Activated CD4-positive, CD25-positive, alpha-beta regulatory T cell treated with anti-CD3 and anti-CD28 coated beads, Interleukin-2, amount 50 U/mL, for 24 hours (primary cell): ENCODE measurements around the gene ZFYVE28.

Source experiments
- ATAC-seq, 2 donors: fragments of 150-1000 bp; cut with Tn5 transposase; one replicate each; pipeline ENCODE4 v1.10.0; 2021; ENCODE audit warnings: mild to moderate bottlenecking in 1 of 2, moderate library complexity in 1 of 2

ZFYVE28 gene

DNA sequence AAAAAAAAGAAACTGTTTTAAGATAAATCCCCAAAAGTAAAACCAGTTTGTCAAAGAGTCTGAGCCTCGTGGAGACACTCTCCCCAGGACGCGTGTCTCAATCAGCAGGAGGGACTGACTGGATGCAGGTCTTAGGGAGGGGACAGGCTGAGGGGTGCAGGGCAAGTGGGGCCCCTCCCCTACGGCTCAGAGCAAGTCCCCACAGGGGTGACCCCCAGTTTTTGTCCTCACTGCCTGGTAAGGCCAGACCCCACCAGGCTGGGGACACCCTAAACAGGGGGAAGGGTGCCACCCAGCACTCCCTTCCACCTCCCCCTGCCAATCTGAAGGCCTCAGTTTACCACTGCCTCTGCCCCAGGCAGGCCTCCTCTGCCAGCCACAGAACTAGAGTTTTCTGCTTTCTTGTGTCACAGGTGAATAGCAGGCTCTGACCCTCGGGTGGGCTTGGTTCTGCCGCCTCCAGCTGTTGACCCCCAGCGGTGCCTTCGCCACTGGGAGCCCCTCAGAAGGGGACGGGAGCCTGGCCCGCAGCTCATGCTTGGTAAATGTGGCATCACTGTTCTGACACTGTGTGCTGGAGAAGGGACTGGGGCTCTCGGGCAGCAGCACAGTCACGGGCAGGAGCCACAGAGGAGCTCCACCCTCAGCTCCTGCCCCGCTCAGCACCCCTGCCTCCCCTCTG is 86.8 kb downstream of the ZFYVE28 start:
- no peak for ATAC-seq

- ATAC-seq = no peak
Observed at GRCh38 chr4:2331043-2331420, 87.4 kb downstream of the ZFYVE28 start.

DNA sequence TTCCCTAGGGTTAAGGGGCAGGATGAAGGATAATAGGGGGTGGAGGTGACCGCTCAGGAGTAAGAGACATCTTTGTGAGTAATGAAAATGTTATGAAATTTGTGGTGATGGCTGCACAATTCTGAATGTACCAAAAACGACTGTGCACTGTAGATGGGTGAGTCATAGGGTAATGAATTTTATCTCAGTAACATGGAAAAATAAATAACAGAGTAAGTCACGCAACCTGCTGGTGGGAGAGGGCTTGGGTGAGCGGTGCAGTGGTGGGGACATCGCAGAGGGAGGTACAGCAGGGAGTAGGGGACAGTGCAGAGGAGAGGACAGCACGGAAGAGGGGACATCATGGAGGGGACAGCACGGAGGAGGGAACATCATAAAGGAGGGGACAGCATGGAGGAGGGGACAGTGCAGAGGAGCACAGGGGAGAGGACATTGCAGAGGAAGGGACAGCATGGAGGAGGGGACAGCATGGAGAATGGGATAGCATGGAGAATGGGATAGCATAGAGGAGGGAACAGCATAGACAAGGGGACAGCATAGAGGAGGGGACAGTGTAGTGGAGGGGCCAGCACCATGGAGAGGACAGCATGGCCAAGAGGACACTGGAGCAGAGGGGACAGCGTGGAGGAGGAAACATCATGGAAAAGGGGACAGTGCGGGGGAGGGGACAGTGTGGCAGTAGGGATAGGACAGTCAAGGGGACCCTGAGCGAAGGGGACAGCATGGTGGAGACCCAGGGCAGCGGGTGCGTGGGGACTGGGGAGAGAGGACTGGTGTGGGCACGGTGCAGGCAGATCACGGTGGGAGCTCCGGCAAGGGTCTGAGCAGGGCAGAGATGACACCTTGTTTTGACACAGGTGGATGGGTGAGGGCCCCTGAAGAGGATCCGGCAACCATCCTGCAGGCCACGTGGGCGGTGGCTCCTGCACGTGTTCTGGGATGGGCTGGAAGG is 88.1 kb downstream of the ZFYVE28 start:
- ATAC-seq = no peak

GRCh38 chr4:2327579-2327978 is 90.9 kb downstream of the ZFYVE28 start:
- ATAC-seq = no peak

DNA sequence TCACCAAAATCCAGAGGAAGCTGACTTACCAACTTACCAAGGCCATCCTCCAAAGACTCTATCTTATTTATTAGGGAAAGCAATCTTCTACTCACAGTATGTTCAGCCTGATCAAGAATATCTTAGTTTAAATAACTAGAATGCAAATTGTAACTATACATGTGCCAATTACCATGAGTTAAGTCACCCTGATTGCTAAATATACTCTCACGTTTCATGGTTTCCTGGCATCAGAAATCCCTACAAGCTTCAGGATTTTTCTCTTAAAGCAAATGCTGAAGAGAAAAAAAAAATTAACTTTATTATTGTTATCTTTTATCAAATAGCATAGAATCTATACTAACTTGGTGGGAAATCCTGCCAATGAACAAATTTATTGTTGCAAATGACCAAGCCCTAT is 93.6 kb downstream of the ZFYVE28 start:
- no peak for ATAC-seq

DNA sequence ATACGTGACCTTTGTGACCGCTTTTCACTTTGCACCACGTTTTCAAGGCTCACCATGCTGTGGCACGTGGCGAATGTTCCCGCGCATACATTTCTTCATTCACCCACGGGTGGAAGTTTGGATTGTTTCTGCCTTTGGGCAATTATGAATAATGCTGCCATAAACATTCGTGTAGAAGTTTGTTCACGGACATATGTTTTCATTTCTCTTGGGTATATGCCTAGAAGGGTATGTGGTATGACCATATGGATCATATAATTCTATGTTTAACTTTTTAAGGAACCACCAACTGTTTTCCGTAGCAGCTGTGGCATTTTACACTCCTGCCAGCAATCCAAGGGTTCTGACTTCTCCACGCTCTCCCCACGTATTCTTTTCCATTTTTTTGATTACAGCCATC is 95.6 kb downstream of the ZFYVE28 start:
- ATAC-seq = no peak

DNA sequence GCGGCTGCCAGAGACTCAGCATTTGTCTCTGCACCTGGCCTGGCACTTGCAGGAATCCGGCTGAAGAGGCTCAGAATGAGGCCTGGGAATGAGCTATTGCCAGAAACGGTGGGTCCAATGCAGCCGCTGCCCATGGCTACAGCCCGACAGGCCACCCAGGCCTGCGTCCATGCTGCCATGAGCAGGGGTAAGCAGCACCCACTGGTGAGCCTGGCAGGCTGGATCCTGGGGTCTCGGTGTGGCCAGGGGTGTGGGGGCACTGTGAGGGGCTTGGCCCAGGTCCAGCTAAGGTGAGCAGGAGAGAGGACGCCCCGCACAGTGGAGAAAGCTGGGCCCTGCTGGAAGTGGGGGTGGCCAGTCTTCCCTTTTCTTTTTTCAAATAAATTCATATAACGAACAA is 96.2 kb downstream of the ZFYVE28 start:
- ATAC-seq = no peak

- ATAC-seq = no peak
Observed at GRCh38 chr4:2321279-2322196, 96.9 kb downstream of the ZFYVE28 start.

DNA sequence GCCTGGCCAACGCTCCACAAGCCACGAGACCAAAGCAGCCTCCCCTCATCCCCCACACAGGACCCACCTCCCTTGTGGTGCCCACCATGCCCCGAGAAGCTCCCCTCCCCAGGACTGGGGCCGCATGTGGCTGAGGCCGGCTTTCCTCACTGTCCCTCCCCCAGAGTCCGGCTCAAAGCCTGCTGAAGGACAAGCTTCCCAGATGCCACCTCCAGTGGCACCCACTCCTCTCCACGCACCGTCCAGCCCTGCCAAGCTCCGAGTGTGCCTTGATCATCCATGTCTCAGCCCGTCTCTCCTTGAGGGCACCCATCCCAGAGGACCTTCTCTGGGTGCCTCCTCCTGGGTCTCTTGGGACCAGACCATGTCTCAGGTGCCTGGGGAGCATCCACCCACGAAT is 97.7 kb downstream of the ZFYVE28 start:
- no peak for ATAC-seq

DNA sequence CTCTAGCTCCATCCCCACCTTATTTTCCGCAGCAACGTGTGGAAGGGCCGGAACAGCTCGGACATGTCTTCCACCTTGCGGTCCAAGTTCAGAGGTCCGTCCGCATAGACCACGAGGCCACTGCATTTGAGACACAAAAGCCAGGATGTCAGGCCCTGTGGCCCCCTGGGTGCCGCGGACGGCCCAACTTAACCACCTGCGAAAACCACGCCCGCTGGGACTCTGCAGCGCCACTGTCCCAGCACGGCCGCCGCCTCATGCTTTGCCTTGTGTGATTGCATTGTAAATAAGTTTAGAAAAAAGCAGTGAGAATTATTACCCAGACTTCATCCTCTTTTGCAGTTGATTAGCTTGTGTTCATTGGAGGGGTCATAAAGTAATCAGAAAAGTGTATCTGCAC is 98.3 kb downstream of the ZFYVE28 start:
- no peak for ATAC-seq

- no peak for ATAC-seq
Observed at GRCh38 chr4:2318885-2319284, 99.6 kb downstream of the ZFYVE28 start.

DNA sequence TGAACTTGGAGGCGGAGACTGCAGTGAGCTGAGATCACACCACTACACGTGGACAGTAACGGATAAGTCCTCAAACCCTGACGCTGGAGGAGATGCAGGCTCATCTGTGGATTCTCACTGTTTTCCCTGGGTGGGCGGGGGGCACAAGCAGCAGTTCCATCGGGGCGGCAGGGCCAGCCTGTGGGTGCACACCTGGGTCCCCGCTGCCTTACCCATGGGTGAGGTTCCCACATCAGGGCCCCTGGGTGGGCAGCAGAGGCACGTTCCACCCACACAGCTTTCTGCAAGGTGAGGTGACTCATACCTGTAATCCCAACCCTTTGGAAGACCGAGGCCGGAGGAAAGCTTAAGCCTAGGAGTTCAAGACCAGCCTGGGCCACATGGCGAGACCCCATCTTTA is 100.0 kb downstream of the ZFYVE28 start:
- no peak for ATAC-seq

- ATAC-seq = no peak
Observed at GRCh38 chr4:2313366-2313765, 105.1 kb downstream of the ZFYVE28 start.

- no peak for ATAC-seq
Observed at GRCh38 chr4:2306773-2307410, 111.6 kb downstream of the ZFYVE28 start.

GRCh38 chr4:2305766-2306501 is 112.5 kb downstream of the ZFYVE28 start:
- ATAC-seq = no peak

DNA sequence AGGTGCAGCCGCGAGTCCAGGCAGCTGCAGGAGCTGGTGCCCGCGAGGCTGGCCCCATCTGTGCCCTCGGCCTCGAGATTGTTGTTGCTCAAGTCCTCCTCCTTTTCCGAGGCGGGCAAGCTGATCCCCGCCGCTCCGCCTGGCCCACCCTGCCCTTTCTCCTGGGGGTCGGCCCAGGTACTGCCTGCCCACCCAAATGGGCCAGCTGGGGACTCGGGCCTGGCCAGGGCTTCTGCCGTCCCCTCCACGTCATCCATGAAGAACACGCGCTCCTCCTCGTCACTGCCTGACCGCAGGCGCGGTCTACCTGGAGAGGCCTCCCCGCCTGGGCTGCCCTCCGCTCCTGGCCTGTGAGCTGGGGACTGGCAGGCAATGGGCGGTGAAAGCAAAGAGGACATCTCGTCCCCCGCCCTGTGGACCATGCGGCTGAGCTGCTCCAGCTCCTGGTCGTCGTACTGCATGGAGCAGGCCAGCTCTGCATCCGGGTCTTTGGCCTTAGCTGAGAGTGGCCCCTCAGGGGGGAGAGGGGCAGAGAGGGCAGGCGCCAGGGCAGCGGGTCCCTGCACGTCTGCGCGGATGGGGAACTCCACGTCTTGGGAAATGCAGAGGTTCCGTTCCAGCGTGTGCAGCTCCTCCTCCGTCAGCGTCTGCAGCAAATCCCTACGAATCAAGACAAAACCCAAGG is 113.4 kb downstream of the ZFYVE28 start:
- no peak for ATAC-seq

GRCh38 chr4:2304321-2304876 is 114.0 kb downstream of the ZFYVE28 start:
- no peak for ATAC-seq

- no peak for ATAC-seq
Observed at GRCh38 chr4:2303686-2304320, 114.6 kb downstream of the ZFYVE28 start.

- no peak for ATAC-seq
Observed at GRCh38 chr4:2303121-2303685, 115.2 kb downstream of the ZFYVE28 start.
